NCI-H1048 (cell line): ENCODE results near the gene CALCB.
"Not testable (repeated sequence)": the region's sequence is repeated elsewhere in the genome, so short reads cannot be mapped to it uniquely, and the experiment has no call there.

ENCODE experiments used
- DNase-seq: peaks from one replicate; lab custom pipeline; 2025; lab: John Stamatoyannopoulos, UW

The CALCB gene

GRCh38 chr11:15073361-15074205 lies at the start of gene CALCB:
CALCB (plus strand) TSS chr11:15073593; CDS start chr11:15074719, 1,126 bp downstream.
- no peak for DNase-seq

- DNase-seq = no peak
Measured at GRCh38 chr11:15027011-15027410, 46.4 kb upstream of the CALCB start.

GRCh38 chr11:15027956-15028355 lies 45.4 kb upstream of the CALCB start:
- DNase-seq = no peak

- no peak for DNase-seq
Measured at GRCh38 chr11:15028379-15028778, 45.0 kb upstream of the CALCB start.

- not testable (repeated sequence) for DNase-seq
Measured at GRCh38 chr11:15031945-15032344, 41.4 kb upstream of the CALCB start.

- DNase-seq = no peak
Measured at GRCh38 chr11:15034687-15035267, 38.6 kb upstream of the CALCB start.

- no peak for DNase-seq
Measured at GRCh38 chr11:15035283-15035682, 38.1 kb upstream of the CALCB start.

GRCh38 chr11:15038963-15039362 lies 34.4 kb upstream of the CALCB start:
- DNase-seq = no peak

GRCh38 chr11:15045209-15045608 lies 28.2 kb upstream of the CALCB start:
- DNase-seq = no peak

GRCh38 chr11:15045891-15046290 lies 27.5 kb upstream of the CALCB start:
- DNase-seq = no peak

- DNase-seq = not testable (repeated sequence)
Measured at GRCh38 chr11:15046673-15047072, 26.7 kb upstream of the CALCB start.

- no peak for DNase-seq
Measured at GRCh38 chr11:15048616-15049015, 24.8 kb upstream of the CALCB start.

GRCh38 chr11:15053191-15053685 lies 20.2 kb upstream of the CALCB start:
- DNase-seq = no peak

- DNase-seq = no peak
Measured at GRCh38 chr11:15055620-15056356, 17.6 kb upstream of the CALCB start.

GRCh38 chr11:15057329-15057728 lies 16.1 kb upstream of the CALCB start:
- no peak for DNase-seq

GRCh38 chr11:15059132-15059915 lies 14.1 kb upstream of the CALCB start:
- no peak for DNase-seq

- DNase-seq = no peak
Measured at GRCh38 chr11:15062599-15062998, 10.8 kb upstream of the CALCB start.

- DNase-seq = not testable (repeated sequence)
Measured at GRCh38 chr11:15069751-15070150, 3.6 kb upstream of the CALCB start.

GRCh38 chr11:15071556-15072255 lies 1.7 kb upstream of the CALCB start:
- no peak for DNase-seq

GRCh38 chr11:15072551-15073143 lies 746 bp upstream of the CALCB start:
- no peak for DNase-seq
